GM12892 (cell line): ENCODE measurements around the gene PNPO.

Experiments used
- POLR2A ChIP-seq: IDR thresholded peaks from 2 replicates; pipeline ENCODE4 v1.6.1; 2011; ENCODE audit warnings: low read depth, low read length, control low read depth
- POLR2AphosphoS5 ChIP-seq: IDR thresholded peaks from 2 replicates; pipeline ENCODE4 v1.6.1; 2011; ENCODE audit warnings: low read depth, low read length, control low read depth
- TAF1 ChIP-seq: IDR thresholded peaks from 2 replicates; pipeline ENCODE4 v1.6.1; 2011; ENCODE audit warnings: low read depth, mild to moderate bottlenecking, control low read depth, low read length, borderline replicate concordance

DNA sequence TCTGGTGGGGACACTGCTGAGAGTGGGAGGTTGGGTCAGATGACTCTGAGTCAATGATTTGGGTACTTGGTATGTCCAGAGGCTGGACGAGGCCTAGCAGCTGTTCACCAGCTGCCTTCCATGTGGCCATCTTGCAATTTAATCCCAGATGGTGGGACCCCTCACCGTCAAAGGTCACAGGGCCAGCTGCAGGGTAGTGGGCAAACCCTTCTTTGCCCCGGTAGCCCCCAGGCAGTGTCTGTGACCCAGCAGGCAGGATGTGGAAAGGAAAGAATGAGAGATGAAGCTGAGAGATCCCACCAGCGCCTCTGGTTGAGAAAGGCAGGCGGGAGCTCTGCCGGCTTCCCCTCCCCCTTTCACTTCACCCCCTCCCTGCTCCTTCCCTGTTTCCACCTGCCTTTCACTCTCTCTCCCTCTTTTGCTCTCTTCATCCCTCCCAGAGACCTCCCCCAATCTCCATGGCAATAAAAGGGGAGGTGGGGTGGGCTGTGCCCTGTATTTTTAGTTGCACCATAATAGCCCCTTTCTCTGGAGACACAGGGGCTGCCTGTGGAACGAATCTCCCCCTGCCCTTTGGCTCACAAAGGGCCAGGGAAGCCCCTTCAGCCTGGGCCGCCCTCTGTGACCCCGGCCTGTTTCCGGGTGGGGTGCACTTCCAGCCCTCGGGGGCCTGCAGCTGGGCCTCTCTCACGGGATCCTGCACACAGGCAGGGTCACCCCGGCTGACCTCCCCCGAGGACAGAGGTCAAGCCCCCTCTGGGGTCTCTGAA is 49.8 kb downstream of the PNPO start:
- TF ChIP-seq POLR2A = no peak
- TF ChIP-seq POLR2AphosphoS5 = no peak
- no peak for TF ChIP-seq TAF1
